Activated CD4-positive, alpha-beta T cell treated with anti-CD3 and anti-CD28 coated beads for 36 hours (primary cell): ENCODE results near the gene CLSTN2. TPM values are rescaled to one million over a fixed set of nuclear protein-coding genes. Genes with fewer than 3 reads are reported as not detected.

Experiments
- ATAC-seq: fragments of 200-7000 bp; cut with Tn5 transposase; one replicate; pipeline ENCODE4 v1.10.0; 2021; ENCODE audit warnings: mild to moderate bottlenecking, moderate library complexity
- CTCF ChIA-PET: fragments of 350-600 bp; sonication (Branson Sonifier 250); formaldehyde crosslinking; loops from one replicate; lab custom pipeline; 2021; ENCODE audit warnings: antibody characterized with exemption; lab: Charles Lee
- POLR2A ChIA-PET: fragments of 350-600 bp; sonication (Branson Sonifier 250); formaldehyde crosslinking; loops from one replicate; lab custom pipeline; 2021; ENCODE audit warnings: antibody characterized with exemption, inconsistent platforms; lab: Charles Lee
- DNase-seq: peaks from one replicate; pipeline ENCODE4 v3.0.0-alpha.2; 2020
- H3K27ac Mint-ChIP-seq: one replicate; pipeline ENCODE4 v1.8.0; 2021; ENCODE audit warnings: mixed read lengths
- H3K27me3 Mint-ChIP-seq: one replicate; pipeline ENCODE4 v1.8.0; 2021; ENCODE audit warnings: mixed read lengths
- H3K36me3 Mint-ChIP-seq: one replicate; pipeline ENCODE4 v1.8.0; 2021; ENCODE audit warnings: low read depth, mixed read lengths
- H3K4me1 Mint-ChIP-seq: one replicate; pipeline ENCODE4 v1.8.0; 2021; ENCODE audit warnings: mixed read lengths
- H3K4me3 Mint-ChIP-seq: one replicate; pipeline ENCODE4 v1.8.0; 2021; ENCODE audit warnings: mild to moderate bottlenecking, moderate library complexity, mixed read lengths
- H3K9me3 Mint-ChIP-seq: one replicate; pipeline ENCODE4 v1.8.0; 2021; ENCODE audit warnings: low read depth, mixed read lengths
- intact Hi-C, 2 experiments: fragments of 100-400 bp; cut with DNase I in 1 of 2; cut with micrococcal nuclease in 1 of 2; formaldehyde crosslinking; loops; one replicate each; pipeline versions ENCODE4 v1.14.2 to v1.15.1; 2022 to 2024; cut with DNase I, micrococcal nuclease
- total RNA-seq, 2 experiments: library from RNA; stranded (reverse); gene quantifications; one replicate each; pipeline ENCODE4 v1.2.3, GENCODE V29; 2021

Gene CLSTN2
- total RNA-seq, 2 experiments from 2014 or later = not detected

GRCh38 chr3:139928708-139929505, 6.1 kb upstream of the CLSTN2 start:
- POLR2A ChIA-PET = no interaction called here
- DNase-seq (no peak), ATAC-seq (no peak)
- Mint-ChIP-seq H3K36me3 (no peaks in the 10 kb centered on the region), H3K4me3 (no peak overlapping the region), H3K9me3 (peaks cover 2% of the 10 kb centered on the region), H3K27ac (no peak overlapping the region), H3K27me3 (peaks cover 28% of the 10 kb centered on the region), H3K4me1 (no peaks in the 10 kb centered on the region)
- CTCF ChIA-PET = interaction anchor here (0.9 kb wide), 1 partner anchor 31 kb away, joined by 3 read pairs; no protein-coding TSS in a partner anchor
- intact Hi-C loops = no loop called here

DNA sequence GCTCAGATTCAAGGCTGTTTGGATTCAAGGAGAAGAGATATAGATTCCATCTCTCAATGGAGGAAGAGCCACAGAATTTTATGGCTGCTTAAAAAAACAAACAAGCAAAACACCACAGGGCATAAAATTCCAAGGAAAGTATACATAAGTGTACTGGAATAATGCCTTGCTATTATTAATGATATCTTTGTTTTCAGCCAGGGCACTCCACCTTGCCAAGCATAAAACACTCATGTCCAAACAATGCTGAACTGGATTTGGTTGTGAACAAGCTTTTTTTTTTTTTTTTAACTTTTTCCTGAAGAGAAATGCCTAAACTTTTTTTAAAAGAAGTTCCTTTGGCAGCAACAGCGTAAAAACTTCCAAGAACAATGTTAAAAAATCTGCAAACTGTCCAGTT, 4.8 kb upstream of the CLSTN2 start:
- DNase-seq (no peak), ATAC-seq (no peak)
- intact Hi-C loops = loop anchor here in 1 of 2 experiments (10.0 kb wide), 1 partner anchor 505 kb away; no protein-coding TSS in a partner anchor
- H3K36me3 Mint-ChIP-seq = no peaks in the 10 kb centered on the region
- H3K27ac Mint-ChIP-seq = no peak overlapping the region
- no peak overlapping the region for H3K4me3 Mint-ChIP-seq
- peaks cover 35% of the 10 kb centered on the region for H3K27me3 Mint-ChIP-seq
- no peaks in the 10 kb centered on the region for H3K4me1 Mint-ChIP-seq
- ChIA-PET CTCF (no interaction called here), POLR2A (interaction anchor here (0.6 kb wide), 1 partner anchor 110 kb away, joined by 3 read pairs; no protein-coding TSS in a partner anchor)
- peaks cover 2% of the 10 kb centered on the region for H3K9me3 Mint-ChIP-seq

GRCh38 chr3:139933766-139934165, 1.2 kb upstream of the CLSTN2 start:
- no peak for ATAC-seq
- Mint-ChIP-seq H3K27me3 (peaks cover 46% of the 10 kb centered on the region), H3K4me3 (no peak overlapping the region), H3K9me3 (peaks cover 2% of the 10 kb centered on the region), H3K36me3 (no peaks in the 10 kb centered on the region), H3K4me1 (peaks cover 9% of the 10 kb centered on the region), H3K27ac (no peak overlapping the region)
- CTCF ChIA-PET = no interaction called here
- POLR2A ChIA-PET = no interaction called here
- intact Hi-C loops = loop anchor here (2.0 to 10.0 kb wide), 2 partner anchors 507 to 509 kb away; no protein-coding TSS in a partner anchor
- no peak for DNase-seq

GRCh38 chr3:139934613-139935015, 371 bp upstream of the CLSTN2 start:
- CTCF ChIA-PET = interaction anchor here (0.6 kb wide), 1 partner anchor 28 kb away, joined by 3 read pairs; no protein-coding TSS in a partner anchor

GRCh38 chr3:139935866-139936817, 1.2 kb downstream of the CLSTN2 start:
- no peak overlapping the region for H3K4me3 Mint-ChIP-seq
- H3K9me3 Mint-ChIP-seq = peaks cover 2% of the 10 kb centered on the region
- H3K27ac Mint-ChIP-seq = no peak overlapping the region
- POLR2A ChIA-PET = no interaction called here
- DNase-seq (no peak), ATAC-seq (no peak)
- intact Hi-C loops = loop anchor here (2.0 to 10.0 kb wide), 2 partner anchors 509 to 511 kb away; no protein-coding TSS in a partner anchor
- peaks cover 45% of the 10 kb centered on the region for H3K27me3 Mint-ChIP-seq
- no peaks in the 10 kb centered on the region for H3K36me3 Mint-ChIP-seq
- peaks cover 9% of the 10 kb centered on the region for H3K4me1 Mint-ChIP-seq
- CTCF ChIA-PET = interaction anchor here (0.7 to 1.0 kb wide), 4 partner anchors 9 to 401 kb away, joined by 3 to 4 read pairs (median 3); no protein-coding TSS in a partner anchor

More at GRCh38 chr3:139934613-139935015, 371 bp upstream of the CLSTN2 start:
- DNase-seq (peak; percentile 41), ATAC-seq (peak; percentile 78)
- H3K9me3 Mint-ChIP-seq = peaks cover 2% of the 10 kb centered on the region
- intact Hi-C loops = loop anchor here (2.0 to 10.0 kb wide), 2 partner anchors 508 to 510 kb away; no protein-coding TSS in a partner anchor
- peaks cover 9% of the 10 kb centered on the region for H3K4me1 Mint-ChIP-seq
- no peak overlapping the region for H3K27ac Mint-ChIP-seq
- no peak overlapping the region for H3K4me3 Mint-ChIP-seq
- peaks cover 49% of the 10 kb centered on the region for H3K27me3 Mint-ChIP-seq
- POLR2A ChIA-PET = no interaction called here
- H3K36me3 Mint-ChIP-seq = no peaks in the 10 kb centered on the region

- Mint-ChIP-seq H3K4me3 (no peak overlapping the region), H3K36me3 (no peaks in the 10 kb centered on the region), H3K9me3 (no peaks in the 10 kb centered on the region), H3K4me1 (peaks cover 9% of the 10 kb centered on the region), H3K27ac (no peak overlapping the region), H3K27me3 (peaks cover 51% of the 10 kb centered on the region)
- peak; percentile 53 for DNase-seq
- ATAC-seq = no peak
- intact Hi-C loops = loop anchor here (1.0 to 10.0 kb wide), 3 partner anchors 114 to 926 kb away; no protein-coding TSS in a partner anchor
- CTCF ChIA-PET = interaction anchor here (0.7 to 1.4 kb wide), 4 partner anchors 10 to 1435 kb away, joined by 3 to 4 read pairs (median 3); no protein-coding TSS in a partner anchor
- POLR2A ChIA-PET = interaction anchor here (0.5 to 0.6 kb wide), 2 partner anchors 22 to 945 kb away, joined by 3 read pairs; no protein-coding TSS in a partner anchor
These were observed 2.8 kb downstream of the CLSTN2 start for GRCh38 chr3:139937674-139938279.

DNA sequence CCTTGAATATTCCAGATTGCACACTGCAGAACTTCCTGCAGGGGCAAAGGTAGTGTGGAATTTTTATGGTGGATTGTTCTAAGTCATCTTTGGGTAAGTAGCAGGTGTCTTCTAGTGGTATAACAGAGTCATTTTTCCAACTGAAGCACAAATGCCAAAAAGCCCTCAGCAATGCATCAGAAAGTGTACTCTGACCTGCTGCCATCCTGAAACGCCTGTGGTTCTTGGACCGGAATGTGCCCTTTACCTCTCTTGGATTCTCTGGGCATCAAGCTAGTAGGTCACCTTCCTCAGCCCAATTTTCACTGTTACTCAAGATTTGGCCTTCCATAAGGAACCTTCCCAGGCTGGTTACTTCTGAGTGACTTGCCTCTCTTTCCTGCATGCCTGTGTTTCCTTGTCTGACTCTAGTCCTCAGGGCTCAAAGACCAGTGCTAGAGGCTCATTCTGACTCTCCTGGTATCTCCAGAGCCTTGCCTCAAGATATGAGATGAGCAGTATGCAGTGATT, 4.8 kb downstream of the CLSTN2 start:
- ATAC-seq (no peak), DNase-seq (no peak)
- no peaks in the 10 kb centered on the region for H3K36me3 Mint-ChIP-seq
- intact Hi-C loops = loop anchor here in 1 of 2 experiments (10.0 kb wide), 1 partner anchor 515 kb away; no protein-coding TSS in a partner anchor
- H3K9me3 Mint-ChIP-seq = no peaks in the 10 kb centered on the region
- no peak overlapping the region for H3K4me3 Mint-ChIP-seq
- CTCF ChIA-PET = interaction anchor here (0.7 to 1.5 kb wide), 2 partner anchors 11 to 42 kb away, joined by 3 to 4 read pairs; no protein-coding TSS in a partner anchor
- H3K27ac Mint-ChIP-seq = no peak overlapping the region
- POLR2A ChIA-PET = no interaction called here
- peaks cover 9% of the 10 kb centered on the region for H3K4me1 Mint-ChIP-seq
- peaks cover 45% of the 10 kb centered on the region for H3K27me3 Mint-ChIP-seq

GRCh38 chr3:139940622-139941021, 5.6 kb downstream of the CLSTN2 start:
- H3K4me3 Mint-ChIP-seq = no peak overlapping the region
- no peak overlapping the region for H3K27ac Mint-ChIP-seq
- H3K36me3 Mint-ChIP-seq = no peaks in the 10 kb centered on the region
- no peak for ATAC-seq
- intact Hi-C loops = no loop called here
- H3K4me1 Mint-ChIP-seq = peaks cover 8% of the 10 kb centered on the region
- H3K27me3 Mint-ChIP-seq = peaks cover 44% of the 10 kb centered on the region
- no peak for DNase-seq
- POLR2A ChIA-PET = no interaction called here
- H3K9me3 Mint-ChIP-seq = no peaks in the 10 kb centered on the region
- CTCF ChIA-PET = interaction anchor here (1.5 kb wide), 1 partner anchor 10 kb away, joined by 4 read pairs; no protein-coding TSS in a partner anchor

DNA sequence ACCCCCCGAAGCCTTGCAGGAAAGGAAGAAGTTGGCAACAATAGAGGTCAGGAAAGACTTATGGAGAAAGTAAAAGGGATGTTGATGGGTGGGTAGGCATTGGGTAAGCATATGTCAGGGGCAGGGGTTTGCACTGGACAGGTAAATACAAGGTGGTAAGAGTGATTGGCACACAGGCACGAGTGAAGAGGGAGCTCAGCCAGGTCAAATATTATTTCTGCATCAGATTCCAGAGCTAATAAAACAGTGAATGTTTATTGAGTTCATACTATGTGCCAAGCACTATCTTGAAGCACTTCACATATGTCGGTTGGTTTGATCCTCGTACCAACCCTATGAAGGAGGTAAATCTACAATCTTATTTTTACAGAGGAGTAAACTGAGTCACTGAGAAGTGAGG, 6.6 kb downstream of the CLSTN2 start:
- Mint-ChIP-seq H3K27ac (no peak overlapping the region), H3K27me3 (peaks cover 34% of the 10 kb centered on the region), H3K4me1 (no peaks in the 10 kb centered on the region), H3K4me3 (no peak overlapping the region), H3K36me3 (no peaks in the 10 kb centered on the region), H3K9me3 (no peaks in the 10 kb centered on the region)
- ChIA-PET CTCF (interaction anchor here (0.7 kb wide), 1 partner anchor 11 kb away, joined by 3 read pairs; no protein-coding TSS in a partner anchor), POLR2A (no interaction called here)
- intact Hi-C loops = no loop called here
- DNase-seq (no peak), ATAC-seq (no peak)

GRCh38 chr3:139944256-139944910, 9.4 kb downstream of the CLSTN2 start:
- DNase-seq = no peak
- intact Hi-C loops = no loop called here
- Mint-ChIP-seq H3K4me1 (no peaks in the 10 kb centered on the region), H3K27me3 (peaks cover 18% of the 10 kb centered on the region), H3K4me3 (no peak overlapping the region), H3K9me3 (no peaks in the 10 kb centered on the region), H3K27ac (no peak overlapping the region), H3K36me3 (no peaks in the 10 kb centered on the region)
- POLR2A ChIA-PET = no interaction called here
- ATAC-seq = no peak
- CTCF ChIA-PET = no interaction called here
